Measurements from ENCODE around the gene LYPD6B.

The LYPD6B gene

GRCh38 chr2:149064856-149065630 lies 26.5 kb downstream of the LYPD6B start:
- no peak overlapping the region for H3K27ac ChIP-seq (ENCODE audit: low read depth, low read length)
- H4K20me1 ChIP-seq (ENCODE audit: low read depth, low read length) = peaks cover 3% of the 10 kb centered on the region; the same call in 1 of the 2 replicates
- no peaks in the 10 kb centered on the region for H3K9me3 ChIP-seq (ENCODE audit: insufficient read depth, low read length)
- no peak overlapping the region for H3K4me3 ChIP-seq (ENCODE audit: insufficient read depth, low read length, poor library complexity, severe bottlenecking)
- H3K9ac ChIP-seq (ENCODE audit: low read length) = no peak overlapping the region
- peaks cover 73% of the 10 kb centered on the region for H3K79me2 ChIP-seq (ENCODE audit: insufficient read depth, low read length)
- H2AFZ ChIP-seq (ENCODE audit: low read depth, low read length, severe bottlenecking) = no peak overlapping the region
- no peaks in the 10 kb centered on the region for H3F3A ChIP-seq (ENCODE audit: insufficient read depth)
- H3K4me2 ChIP-seq (ENCODE audit: low read depth, low read length, poor library complexity, severe bottlenecking) = no peak overlapping the region
- no peaks in the 10 kb centered on the region for H3K36me3 ChIP-seq (ENCODE audit: low read length)
- no peak for TF ChIP-seq EZH2phosphoT487 (conservative IDR thresholded peaks at IDR 0.05; ENCODE audit: low read length)
- TF ChIP-seq, protein P1, sequence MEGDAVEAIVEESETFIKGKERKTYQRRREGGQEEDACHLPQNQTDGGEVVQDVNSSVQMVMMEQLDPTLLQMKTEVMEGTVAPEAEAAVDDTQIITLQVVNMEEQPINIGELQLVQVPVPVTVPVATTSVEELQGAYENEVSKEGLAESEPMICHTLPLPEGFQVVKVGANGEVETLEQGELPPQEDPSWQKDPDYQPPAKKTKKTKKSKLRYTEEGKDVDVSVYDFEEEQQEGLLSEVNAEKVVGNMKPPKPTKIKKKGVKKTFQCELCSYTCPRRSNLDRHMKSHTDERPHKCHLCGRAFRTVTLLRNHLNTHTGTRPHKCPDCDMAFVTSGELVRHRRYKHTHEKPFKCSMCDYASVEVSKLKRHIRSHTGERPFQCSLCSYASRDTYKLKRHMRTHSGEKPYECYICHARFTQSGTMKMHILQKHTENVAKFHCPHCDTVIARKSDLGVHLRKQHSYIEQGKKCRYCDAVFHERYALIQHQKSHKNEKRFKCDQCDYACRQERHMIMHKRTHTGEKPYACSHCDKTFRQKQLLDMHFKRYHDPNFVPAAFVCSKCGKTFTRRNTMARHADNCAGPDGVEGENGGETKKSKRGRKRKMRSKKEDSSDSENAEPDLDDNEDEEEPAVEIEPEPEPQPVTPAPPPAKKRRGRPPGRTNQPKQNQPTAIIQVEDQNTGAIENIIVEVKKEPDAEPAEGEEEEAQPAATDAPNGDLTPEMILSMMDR (IDR thresholded peaks at IDR 0.05; ENCODE audit: insufficient read depth, low read length, poor library complexity, severe bottlenecking) = no peak
- no peaks in the 10 kb centered on the region for H3K9me2 ChIP-seq (replicated peaks; ENCODE audit: insufficient read depth, low read length)
- H3K27me3 ChIP-seq (ENCODE audit: low read length) = no peaks in the 10 kb centered on the region

DNA sequence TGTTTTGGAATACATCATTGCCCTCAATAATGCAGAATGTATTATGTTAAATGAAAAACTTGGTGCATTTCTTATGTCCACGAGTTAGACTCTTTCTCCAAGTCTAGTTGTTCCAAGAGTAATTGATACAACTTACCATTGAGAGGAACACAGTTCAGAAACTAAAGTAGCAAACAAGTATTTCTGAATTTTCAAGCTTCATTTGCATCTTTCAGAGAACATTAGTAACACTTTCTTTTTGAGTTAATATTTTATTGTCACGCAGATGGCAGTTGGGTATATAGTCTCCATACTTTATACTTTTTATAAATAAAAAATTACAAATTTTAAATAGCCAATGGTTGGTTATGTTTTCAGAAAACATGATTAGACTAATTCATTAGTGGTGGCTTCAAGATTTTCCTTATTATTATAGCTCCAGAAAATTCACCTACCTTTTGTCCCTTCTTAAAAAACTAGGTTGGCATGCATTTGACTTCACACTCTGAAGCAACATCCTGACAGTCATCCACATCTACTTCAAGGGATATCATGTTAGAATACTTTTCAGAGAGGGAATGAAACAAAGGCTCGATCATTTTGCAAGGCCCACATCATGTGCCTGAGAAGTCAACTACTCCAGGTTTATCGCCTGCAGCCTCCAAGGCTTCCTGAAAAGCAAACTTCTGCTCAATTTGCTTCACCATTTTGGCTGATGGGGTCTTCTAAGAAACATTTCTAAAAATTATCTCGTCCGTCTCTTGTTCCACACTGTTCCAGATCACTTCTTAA lies 29.9 kb downstream of the LYPD6B start:
- peaks cover 82% of the 10 kb centered on the region for H3K79me2 ChIP-seq (ENCODE audit: insufficient read depth, low read length)
- TF ChIP-seq, protein P1 (IDR thresholded peaks at IDR 0.05; ENCODE audit: insufficient read depth, low read length, poor library complexity, severe bottlenecking) = no peak
- no peak for TF ChIP-seq EZH2phosphoT487 (conservative IDR thresholded peaks at IDR 0.05; ENCODE audit: low read length)
- no peaks in the 10 kb centered on the region for H3K36me3 ChIP-seq (ENCODE audit: low read length)
- no peak overlapping the region for H2AFZ ChIP-seq (ENCODE audit: low read depth, low read length, severe bottlenecking)
- no peaks in the 10 kb centered on the region; the same call in 1 of the 2 replicates for H4K20me1 ChIP-seq (ENCODE audit: low read depth, low read length)
- no peaks in the 10 kb centered on the region for H3K9me2 ChIP-seq (replicated peaks; ENCODE audit: insufficient read depth, low read length)
- H3F3A ChIP-seq (ENCODE audit: insufficient read depth) = no peaks in the 10 kb centered on the region
- no peak overlapping the region for H3K27ac ChIP-seq (ENCODE audit: low read depth, low read length)
- H3K27me3 ChIP-seq (ENCODE audit: low read length) = no peaks in the 10 kb centered on the region
- H3K9me3 ChIP-seq (ENCODE audit: insufficient read depth, low read length) = no peaks in the 10 kb centered on the region
- H3K4me3 ChIP-seq (ENCODE audit: insufficient read depth, low read length, poor library complexity, severe bottlenecking) = no peak overlapping the region
- no peak overlapping the region for H3K9ac ChIP-seq (ENCODE audit: low read length)
- H3K4me2 ChIP-seq (ENCODE audit: low read depth, low read length, poor library complexity, severe bottlenecking) = no peak overlapping the region

DNA sequence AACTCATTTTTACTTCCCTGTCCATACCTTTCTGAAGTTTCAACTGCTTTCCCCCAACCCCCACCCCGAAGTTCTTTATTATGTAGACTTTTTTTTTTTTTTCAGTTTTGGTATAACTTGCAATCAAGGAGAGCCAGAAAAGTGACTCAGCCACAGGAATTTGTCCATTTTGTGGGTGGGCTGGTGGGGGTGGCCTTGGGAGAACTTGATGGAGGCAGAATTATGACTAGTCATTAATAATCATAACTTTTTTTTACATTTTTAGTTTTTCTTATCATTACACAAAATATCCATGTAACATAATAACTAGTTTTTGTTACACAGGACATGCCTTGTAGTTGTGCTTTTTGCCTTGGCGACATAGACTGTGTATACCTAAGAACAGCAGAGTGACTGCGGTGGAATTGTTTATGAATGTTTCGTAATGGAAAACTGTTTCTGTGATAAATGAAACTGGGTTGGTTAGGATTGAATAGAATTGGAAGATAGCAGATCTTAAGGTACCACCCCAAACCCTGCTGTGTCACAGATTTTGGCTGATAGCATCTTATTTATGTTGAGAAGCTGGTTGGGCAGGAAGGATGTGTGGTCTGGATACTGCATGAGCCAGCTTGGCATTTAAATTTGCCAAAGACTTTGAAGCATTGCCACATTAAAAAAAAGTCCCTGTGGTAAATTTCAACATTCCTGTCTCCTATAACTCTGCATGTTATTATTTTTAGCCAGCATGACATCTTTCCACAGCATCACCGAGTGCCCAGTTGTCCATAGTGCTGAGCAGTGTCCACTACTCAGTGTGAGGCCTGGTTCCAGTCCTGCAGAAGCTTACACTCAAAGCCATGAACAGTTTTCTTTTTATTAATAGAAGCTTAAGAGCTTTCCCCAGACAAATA lies 30.7 kb downstream of the LYPD6B start:
- Histone ChIP-seq H3K79me2 (ENCODE audit: insufficient read depth, low read length) (peaks cover 83% of the 10 kb centered on the region), H3K4me3 (ENCODE audit: insufficient read depth, low read length, poor library complexity, severe bottlenecking) (no peak overlapping the region), H3K9me3 (ENCODE audit: insufficient read depth, low read length) (no peaks in the 10 kb centered on the region), H2AFZ (ENCODE audit: low read depth, low read length, severe bottlenecking) (no peak overlapping the region), H3K9me2 (replicated peaks; ENCODE audit: insufficient read depth, low read length) (no peaks in the 10 kb centered on the region), H3K36me3 (ENCODE audit: low read length) (no peaks in the 10 kb centered on the region), H3K27me3 (ENCODE audit: low read length) (no peaks in the 10 kb centered on the region), H3F3A (ENCODE audit: insufficient read depth) (no peaks in the 10 kb centered on the region), H4K20me1 (ENCODE audit: low read depth, low read length) (no peaks in the 10 kb centered on the region; the same call in 1 of the 2 replicates), H3K27ac (ENCODE audit: low read depth, low read length) (no peak overlapping the region), H3K4me2 (ENCODE audit: low read depth, low read length, poor library complexity, severe bottlenecking) (no peak overlapping the region), H3K9ac (ENCODE audit: low read length) (no peak overlapping the region)
- TF ChIP-seq, protein P1 (IDR thresholded peaks at IDR 0.05; ENCODE audit: insufficient read depth, low read length, poor library complexity, severe bottlenecking) = no peak
- no peak for TF ChIP-seq EZH2phosphoT487 (conservative IDR thresholded peaks at IDR 0.05; ENCODE audit: low read length)
